Caco-2 (cell line): Measurements from ENCODE around the gene GTPBP10. TPM values are rescaled to one million over a fixed set of nuclear protein-coding genes. Genes with fewer than 3 reads are reported as not detected.

ENCODE experiments used
- BruUV-seq: library from RNA; stranded (reverse); fragments of 400-500 nt; replicated peaks from 2 replicates; lab custom pipeline; 2021; lab: Mats Ljungman, UMichigan
- CTCF ChIA-PET: fragments of 300-600 bp; sonication (Branson Sonifier 250); formaldehyde crosslinking; loops from one replicate; lab custom pipeline; 2022; ENCODE audit warnings: antibody characterized with exemption; lab: Charles Lee
- POLR2A ChIA-PET: fragments of 300-600 bp; sonication (Branson Sonifier 250); formaldehyde crosslinking; loops from one replicate; lab custom pipeline; 2022; ENCODE audit warnings: antibody characterized with exemption; lab: Charles Lee
- DNase-seq, 2 experiments: peaks; one replicate each; pipeline versions ENCODE4 v3.0.0 to v3.0.0-alpha.2; 2020 to 2022
- H3K27me3 ChIP-seq: replicated peaks from 2 replicates; pipeline ENCODE4 v1.6.0; 2011; ENCODE audit warnings: low read length; ENCODE audit not compliant: control insufficient read depth, insufficient read depth
- H3K36me3 ChIP-seq: 2 replicates; pipeline ENCODE4 v1.5.1; 2011; ENCODE audit warnings: low read length; ENCODE audit not compliant: control insufficient read depth, insufficient read depth
- H3K4me1 ChIP-seq: fragments of 250-450 bp; sonication (Bioruptor Pico); 2 replicates; pipeline ENCODE4 v1.5.1; 2020; ENCODE audit warnings: mild to moderate bottlenecking
- H3K4me3 ChIP-seq: 2 replicates; pipeline ENCODE4 v1.5.1; 2011; ENCODE audit warnings: low read depth, mild to moderate bottlenecking, control low read depth, low read length
- H3K9me3 ChIP-seq: fragments of 250-450 bp; sonication (Bioruptor Pico); 2 replicates; pipeline ENCODE4 v1.5.1; 2020; ENCODE audit warnings: mild to moderate bottlenecking, moderate library complexity
- H3K27ac Mint-ChIP-seq: one replicate; pipeline ENCODE4 v1.8.0; 2022; ENCODE audit warnings: mixed read lengths; ENCODE audit not compliant: unreplicated experiment
- H3K27me3 Mint-ChIP-seq: one replicate; pipeline ENCODE4 v1.8.0; 2022; ENCODE audit warnings: mixed read lengths; ENCODE audit not compliant: insufficient read depth, unreplicated experiment
- H3K36me3 Mint-ChIP-seq: one replicate; pipeline ENCODE4 v1.8.0; 2022; ENCODE audit warnings: mild to moderate bottlenecking, mixed read lengths; ENCODE audit not compliant: insufficient read depth, unreplicated experiment
- H3K4me1 Mint-ChIP-seq: one replicate; pipeline ENCODE4 v1.8.0; 2022; ENCODE audit warnings: low read depth, mixed read lengths; ENCODE audit not compliant: unreplicated experiment
- H3K4me3 Mint-ChIP-seq: one replicate; pipeline ENCODE4 v1.8.0; 2022; ENCODE audit warnings: mild to moderate bottlenecking, moderate library complexity, mixed read lengths; ENCODE audit not compliant: unreplicated experiment
- H3K9me3 Mint-ChIP-seq: one replicate; pipeline ENCODE4 v1.8.0; 2022; ENCODE audit warnings: mixed read lengths; ENCODE audit not compliant: unreplicated experiment
- CTCF ChIP-seq, 2 experiments: fragments of 200-600 bp in 1 of 2; IDR thresholded peaks; 1 replicate in 1 of 2; 2 replicates in 1 of 2; pipeline versions ENCODE4 v1.5.1 to v1.8.0; 2011 to 2022; ENCODE audit warnings: antibody characterized with exemption in 1 of 2, control low read depth in 1 of 2, inconsistent platforms in 1 of 2, low read depth in 1 of 2, low read length in 1 of 2, mild to moderate bottlenecking in 1 of 2, moderate library complexity in 1 of 2; ENCODE audit not compliant: insufficient read depth in 1 of 2, severe bottlenecking in 1 of 2, unreplicated experiment in 1 of 2
- intact Hi-C: fragments of 100-400 bp; cut with micrococcal nuclease; formaldehyde crosslinking; loops from one replicate; pipeline ENCODE4 v1.10.0; 2022; ENCODE audit not compliant: unreplicated experiment
- total RNA-seq: library from RNA; stranded (reverse); gene quantifications from 2 replicates; pipeline ENCODE4 v1.2.3, GENCODE V29; 2022

The GTPBP10 gene
- total RNA-seq, 1 experiment from 2014 or later, result 42.7 TPM

- TF ChIP-seq CTCF (IDR thresholded peaks at IDR 0.05; ENCODE audit: insufficient read depth in 1 of 2, low read depth in 1 of 2, low read length in 1 of 2, severe bottlenecking in 1 of 2, unreplicated experiment in 1 of 2), result no peak
- no peak for DNase-seq
- Histone ChIP-seq H3K36me3 (no peaks in the 10 kb centered on the region; the same call in 1 of the 2 replicates), H3K4me1 (no peaks in the 10 kb centered on the region), H3K27me3 (no peaks in the 10 kb centered on the region), H3K4me3 (no peak overlapping the region), H3K9me3 (no peaks in the 10 kb centered on the region)
- BruUV-seq, result no TSS peak
- Mint-ChIP-seq H3K4me3 (no peak overlapping the region), H3K36me3 (peaks cover 10% of the 10 kb centered on the region), H3K9me3 (no peaks in the 10 kb centered on the region), H3K4me1 (no peaks in the 10 kb centered on the region), H3K27me3 (no peaks in the 10 kb centered on the region), H3K27ac (no peak overlapping the region)
- intact Hi-C loops, result no loop called here
- CTCF ChIA-PET, result no interaction called here
- POLR2A ChIA-PET, result no interaction called here
These were observed 65.0 kb downstream of the GTPBP10 start for GRCh38 chr7:90411510-90411909.

GRCh38 chr7:90412458-90413184 is 66.1 kb downstream of the GTPBP10 start:
- ChIA-PET POLR2A (no interaction called here), CTCF (no interaction called here)
- BruUV-seq, result no TSS peak
- Histone ChIP-seq H3K4me1 (no peaks in the 10 kb centered on the region), H3K4me3 (no peak overlapping the region), H3K27me3 (no peaks in the 10 kb centered on the region), H3K36me3 (no peaks in the 10 kb centered on the region; the same call in 1 of the 2 replicates), H3K9me3 (no peaks in the 10 kb centered on the region)
- H3K9me3 Mint-ChIP-seq, result no peaks in the 10 kb centered on the region
- DNase-seq, result peak; percentile 60 to 64
- peaks cover 11% of the 10 kb centered on the region for H3K36me3 Mint-ChIP-seq
- peak; percentile 49 to 56 for TF ChIP-seq CTCF (IDR thresholded peaks at IDR 0.05; ENCODE audit: insufficient read depth in 1 of 2, low read depth in 1 of 2, low read length in 1 of 2, severe bottlenecking in 1 of 2, unreplicated experiment in 1 of 2)
- H3K4me3 Mint-ChIP-seq, result no peak overlapping the region
- intact Hi-C loops, result loop anchor here (1.0 kb wide), 2 partner anchors 100 to 258 kb away; partner anchors contain the start of gene STEAP1
- no peaks in the 10 kb centered on the region for H3K27me3 Mint-ChIP-seq
- H3K27ac Mint-ChIP-seq, result no peak overlapping the region
- no peaks in the 10 kb centered on the region for H3K4me1 Mint-ChIP-seq

GRCh38 chr7:90413185-90413528 is 66.6 kb downstream of the GTPBP10 start:
- POLR2A ChIA-PET, result no interaction called here
- TF ChIP-seq CTCF (IDR thresholded peaks at IDR 0.05; ENCODE audit: insufficient read depth in 1 of 2, low read depth in 1 of 2, low read length in 1 of 2, severe bottlenecking in 1 of 2, unreplicated experiment in 1 of 2), result no peak
- CTCF ChIA-PET, result no interaction called here
- H3K4me1 ChIP-seq, result no peaks in the 10 kb centered on the region
- Mint-ChIP-seq H3K27me3 (no peaks in the 10 kb centered on the region), H3K4me1 (no peaks in the 10 kb centered on the region), H3K4me3 (no peak overlapping the region), H3K9me3 (no peaks in the 10 kb centered on the region), H3K36me3 (peaks cover 11% of the 10 kb centered on the region), H3K27ac (no peak overlapping the region)
- H3K9me3 ChIP-seq, result no peaks in the 10 kb centered on the region
- H3K4me3 ChIP-seq, result no peak overlapping the region
- intact Hi-C loops, result loop anchor here (1.0 kb wide), 2 partner anchors 101 to 259 kb away; partner anchors contain the start of gene STEAP1
- no peak for DNase-seq
- BruUV-seq, result no TSS peak
- no peaks in the 10 kb centered on the region for H3K27me3 ChIP-seq
- H3K36me3 ChIP-seq, result no peaks in the 10 kb centered on the region; the same call in 1 of the 2 replicates
